ENCODE data around the gene KCNK18. TPM values are rescaled to one million over a fixed set of nuclear protein-coding genes. Genes with fewer than 3 reads are reported as not detected.
A peak's percentile ranks its signal among the peaks of the same experiment; 100 is the strongest.

KCNK18 gene
- total and polyA plus RNA-seq, 2 experiments from 2014 or later, result not detected

- TF ChIP-seq NANOG (IDR thresholded peaks at IDR 0.05; ENCODE audit: borderline replicate concordance) (no peak), REST (IDR thresholded peaks at IDR 0.05; ENCODE audit: unreplicated experiment) (no peak), JUNB (IDR thresholded peaks at IDR 0.05; ENCODE audit: unreplicated experiment) (no peak), ZNF331 (CRISPR knock-in tag; IDR thresholded peaks at IDR 0.05; ENCODE audit: low read depth) (no peak)
- TF ChIP-seq, protein P1, sequence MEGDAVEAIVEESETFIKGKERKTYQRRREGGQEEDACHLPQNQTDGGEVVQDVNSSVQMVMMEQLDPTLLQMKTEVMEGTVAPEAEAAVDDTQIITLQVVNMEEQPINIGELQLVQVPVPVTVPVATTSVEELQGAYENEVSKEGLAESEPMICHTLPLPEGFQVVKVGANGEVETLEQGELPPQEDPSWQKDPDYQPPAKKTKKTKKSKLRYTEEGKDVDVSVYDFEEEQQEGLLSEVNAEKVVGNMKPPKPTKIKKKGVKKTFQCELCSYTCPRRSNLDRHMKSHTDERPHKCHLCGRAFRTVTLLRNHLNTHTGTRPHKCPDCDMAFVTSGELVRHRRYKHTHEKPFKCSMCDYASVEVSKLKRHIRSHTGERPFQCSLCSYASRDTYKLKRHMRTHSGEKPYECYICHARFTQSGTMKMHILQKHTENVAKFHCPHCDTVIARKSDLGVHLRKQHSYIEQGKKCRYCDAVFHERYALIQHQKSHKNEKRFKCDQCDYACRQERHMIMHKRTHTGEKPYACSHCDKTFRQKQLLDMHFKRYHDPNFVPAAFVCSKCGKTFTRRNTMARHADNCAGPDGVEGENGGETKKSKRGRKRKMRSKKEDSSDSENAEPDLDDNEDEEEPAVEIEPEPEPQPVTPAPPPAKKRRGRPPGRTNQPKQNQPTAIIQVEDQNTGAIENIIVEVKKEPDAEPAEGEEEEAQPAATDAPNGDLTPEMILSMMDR (conservative IDR thresholded peaks at IDR 0.05; ENCODE audit: low read depth in 2 of 2), result peak; percentile 24 to 41; a peak in 2 of 4 replicates
Measured at GRCh38 chr10:117163061-117163953, 34.0 kb upstream of the KCNK18 start (continued).

DNA sequence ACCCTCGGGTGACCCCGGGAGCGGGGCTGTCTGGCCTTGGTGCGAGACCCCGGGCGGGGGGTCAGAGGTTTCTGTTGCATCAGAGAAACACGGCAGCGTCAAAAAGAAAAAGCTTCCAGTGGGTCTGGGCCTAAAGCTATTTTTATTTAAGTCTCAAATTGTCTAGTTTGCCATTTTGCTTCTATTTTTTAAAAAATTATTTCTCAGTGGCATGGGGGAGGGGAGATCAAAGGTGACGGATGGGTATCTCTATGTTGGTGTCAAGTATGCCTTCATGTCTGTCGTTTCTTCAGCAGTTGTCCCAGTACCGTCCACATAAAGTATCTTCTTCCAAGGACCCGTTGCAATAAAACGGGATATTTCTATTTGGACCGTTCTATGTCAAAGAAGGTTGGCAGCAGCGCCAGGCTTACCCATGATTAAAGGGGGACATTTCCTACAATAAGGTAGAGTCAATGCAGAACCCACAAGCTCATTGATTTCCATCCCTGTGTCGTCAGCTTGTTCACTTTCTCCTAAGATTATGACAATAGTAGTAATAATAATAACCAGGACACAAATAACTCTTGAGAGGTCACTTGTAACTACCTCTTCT, 33.2 kb upstream of the KCNK18 start:
- DNase-seq (ENCODE audit: low spot score) (no peak), ATAC-seq (no peak)
- Mint-ChIP-seq H3K9me3 (no peaks in the 10 kb centered on the region; the same call in 2 of the 3 replicates), H3K27me3 (ENCODE audit: insufficient read depth, low read depth, poor library complexity) (peaks cover 96% of the 10 kb centered on the region), H3K4me1 (peaks cover 57% of the 10 kb centered on the region), H3K4me3 (peak overlapping the region; percentile 48; the same call in 1 of the 3 replicates), H3K27ac (no peak overlapping the region), H3K36me3 (ENCODE audit: low read depth) (no peaks in the 10 kb centered on the region)
- Histone ChIP-seq H3K9me2 (ENCODE audit: insufficient read depth) (no peaks in the 10 kb centered on the region), H3K4me2 (peak overlapping the region; percentile 78), H3K27me3 (ENCODE audit: insufficient read depth) (peaks cover 96% of the 10 kb centered on the region), H3K4me1 (ENCODE audit: insufficient read depth) (peaks cover 43% of the 10 kb centered on the region), H3F3A (replicated peaks; ENCODE audit: low read depth) (0 out of 2 replicates have a peak, but pooled peaks cover 6% of the 10 kb centered on the region), H3K79me2 (replicated peaks; ENCODE audit: insufficient read depth) (no peaks in the 10 kb centered on the region), H4K20me1 (replicated peaks; ENCODE audit: insufficient read depth) (peaks cover 5% of the 10 kb centered on the region), H3K27ac (ENCODE audit: low read depth) (no peak overlapping the region), H2AFZ (no peak overlapping the region), H3K4me3 (peak overlapping the region; percentile 54), H3K36me3 (ENCODE audit: insufficient read depth) (no peaks in the 10 kb centered on the region)
- TF ChIP-seq EZH2phosphoT487 (IDR thresholded peaks at IDR 0.05; ENCODE audit: unreplicated experiment) (peak; percentile 46), EZH2 (IDR thresholded peaks at IDR 0.05; ENCODE audit: low read depth, unreplicated experiment) (peak; percentile 74)
- TF ChIP-seq, protein P1 (conservative IDR thresholded peaks at IDR 0.05; ENCODE audit: low read depth in 2 of 2), result no peak
